Nephron progenitor cell (in vitro differentiated cells): Measurements from ENCODE around the gene POU3F1.

Experiments used
- DNase-seq: peaks from one replicate; pipeline ENCODE4 v3.0.0; 2021
- H3K27ac Mint-ChIP-seq: 2 replicates; pipeline ENCODE4 v1.8.0; 2021; ENCODE audit warnings: mild to moderate bottlenecking, moderate library complexity, mixed read lengths
- H3K27me3 Mint-ChIP-seq: 2 replicates; pipeline ENCODE4 v1.8.0; 2021; ENCODE audit warnings: mild to moderate bottlenecking, low read depth, mixed read lengths; ENCODE audit not compliant: poor library complexity
- H3K36me3 Mint-ChIP-seq: 2 replicates; pipeline ENCODE4 v1.8.0; 2021; ENCODE audit warnings: low read depth, mixed read lengths
- H3K4me1 Mint-ChIP-seq: 2 replicates; pipeline ENCODE4 v1.8.0; 2021; ENCODE audit warnings: mixed read lengths
- H3K4me3 Mint-ChIP-seq: 2 replicates; pipeline ENCODE4 v1.8.0; 2021; ENCODE audit warnings: mild to moderate bottlenecking, moderate library complexity, mixed read lengths
- H3K9me3 Mint-ChIP-seq: 2 replicates; pipeline ENCODE4 v1.8.0; 2021; ENCODE audit warnings: mild to moderate bottlenecking, moderate library complexity, mixed read lengths
- CTCF ChIP-seq: fragments of 200-600 bp; sonication (generic); IDR thresholded peaks from 2 replicates; pipeline ENCODE4 v1.5.0; 2021; ENCODE audit warnings: antibody characterized with exemption

The POU3F1 gene

GRCh38 chr1:38077523-38078147 lies 31.0 kb upstream of the POU3F1 start:
- TF ChIP-seq CTCF: no peak
- peaks cover 28% of the 10 kb centered on the region for H3K27me3 Mint-ChIP-seq
- H3K9me3 Mint-ChIP-seq: no peaks in the 10 kb centered on the region
- H3K4me1 Mint-ChIP-seq: peaks cover 10% of the 10 kb centered on the region
- H3K27ac Mint-ChIP-seq: no peak overlapping the region
- no peaks in the 10 kb centered on the region for H3K36me3 Mint-ChIP-seq
- no peak for DNase-seq
- H3K4me3 Mint-ChIP-seq: no peak overlapping the region

- peaks cover 35% of the 10 kb centered on the region for H3K27me3 Mint-ChIP-seq
- DNase-seq: no peak
- no peak overlapping the region for H3K27ac Mint-ChIP-seq
- H3K9me3 Mint-ChIP-seq: no peaks in the 10 kb centered on the region
- H3K4me1 Mint-ChIP-seq: peaks cover 10% of the 10 kb centered on the region
- H3K36me3 Mint-ChIP-seq: no peaks in the 10 kb centered on the region
- no peak overlapping the region for H3K4me3 Mint-ChIP-seq
- no peak for TF ChIP-seq CTCF
These were observed 29.9 kb upstream of the POU3F1 start for GRCh38 chr1:38076455-38076854.

GRCh38 chr1:38076038-38076437 lies 29.4 kb upstream of the POU3F1 start:
- H3K4me3 Mint-ChIP-seq: no peak overlapping the region
- peaks cover 10% of the 10 kb centered on the region for H3K4me1 Mint-ChIP-seq
- peaks cover 39% of the 10 kb centered on the region for H3K27me3 Mint-ChIP-seq
- no peaks in the 10 kb centered on the region for H3K9me3 Mint-ChIP-seq
- H3K27ac Mint-ChIP-seq: no peak overlapping the region
- DNase-seq: peak; percentile 82
- no peak for TF ChIP-seq CTCF
- no peaks in the 10 kb centered on the region for H3K36me3 Mint-ChIP-seq

GRCh38 chr1:38075191-38075590 lies 28.6 kb upstream of the POU3F1 start:
- H3K36me3 Mint-ChIP-seq: no peaks in the 10 kb centered on the region
- peaks cover 10% of the 10 kb centered on the region for H3K4me1 Mint-ChIP-seq
- H3K9me3 Mint-ChIP-seq: no peaks in the 10 kb centered on the region
- no peak overlapping the region for H3K4me3 Mint-ChIP-seq
- peaks cover 47% of the 10 kb centered on the region for H3K27me3 Mint-ChIP-seq
- no peak overlapping the region for H3K27ac Mint-ChIP-seq
- DNase-seq: no peak
- no peak for TF ChIP-seq CTCF

GRCh38 chr1:38074302-38074677 lies 27.7 kb upstream of the POU3F1 start:
- no peak for TF ChIP-seq CTCF
- peaks cover 49% of the 10 kb centered on the region for H3K27me3 Mint-ChIP-seq
- no peak for DNase-seq
- H3K9me3 Mint-ChIP-seq: no peaks in the 10 kb centered on the region
- peaks cover 10% of the 10 kb centered on the region for H3K4me1 Mint-ChIP-seq
- H3K4me3 Mint-ChIP-seq: no peak overlapping the region
- no peaks in the 10 kb centered on the region for H3K36me3 Mint-ChIP-seq
- H3K27ac Mint-ChIP-seq: no peak overlapping the region

- H3K36me3 Mint-ChIP-seq: no peaks in the 10 kb centered on the region
- peaks cover 49% of the 10 kb centered on the region for H3K27me3 Mint-ChIP-seq
- peaks cover 10% of the 10 kb centered on the region for H3K4me1 Mint-ChIP-seq
- no peak for TF ChIP-seq CTCF
- H3K4me3 Mint-ChIP-seq: no peak overlapping the region
- no peak for DNase-seq
- no peak overlapping the region for H3K27ac Mint-ChIP-seq
- no peaks in the 10 kb centered on the region for H3K9me3 Mint-ChIP-seq
These were observed 27.1 kb upstream of the POU3F1 start for GRCh38 chr1:38073534-38074301.
